ENCODE measurements around the gene RNF186. TPM values are rescaled to one million over a fixed set of nuclear protein-coding genes. Genes with fewer than 3 reads are reported as not detected.

RNF186 gene
- total RNA-seq, 1 donor, result not detected

DNA sequence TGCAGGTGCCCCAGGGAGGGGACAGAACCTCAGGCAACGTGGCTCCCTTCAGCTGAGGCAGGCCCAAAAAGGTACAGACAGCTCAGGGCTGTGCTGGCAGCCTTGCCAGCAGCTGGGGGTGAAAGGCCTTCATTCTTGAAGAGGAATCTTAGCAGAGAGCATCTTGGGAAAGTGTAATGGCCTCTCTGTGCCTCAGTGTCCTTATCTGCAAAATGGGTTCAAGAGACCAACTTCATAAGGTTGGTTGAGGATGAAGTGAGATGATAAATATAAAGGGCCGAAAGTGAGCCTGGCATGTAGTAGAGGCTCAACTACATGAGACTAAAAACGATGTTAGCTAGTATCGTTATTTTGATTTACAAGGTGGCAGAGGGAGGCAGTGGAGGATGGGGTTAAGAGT is 41.6 kb downstream of the RNF186 start:
- DNase-seq (ENCODE audit: low read depth), result no peak
- H3K4me3 ChIP-seq (ENCODE audit: low read depth, low read length), result no peak overlapping the region
- no peak for TF ChIP-seq CTCF (IDR thresholded peaks at IDR 0.05; ENCODE audit: insufficient read depth, low read length)

DNA sequence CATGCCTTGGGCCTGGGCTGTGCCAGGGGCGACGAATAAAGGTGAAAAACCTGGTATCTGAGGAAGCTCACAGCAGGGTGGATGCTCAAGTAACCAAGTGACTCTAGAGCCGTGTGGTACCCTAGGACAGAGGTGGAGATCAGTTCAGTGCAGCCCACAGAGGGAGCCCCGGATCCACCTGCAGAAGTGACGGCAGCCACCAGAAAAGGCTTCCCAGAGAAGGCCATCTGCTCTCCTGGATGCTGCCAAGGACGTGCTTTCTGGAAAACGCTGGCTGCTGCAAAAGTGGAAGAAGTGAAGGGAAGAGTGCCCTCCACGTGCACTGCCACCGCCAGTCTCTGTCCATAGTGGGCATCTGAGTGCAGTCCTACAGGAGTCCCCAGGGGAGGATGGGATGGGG is 43.0 kb downstream of the RNF186 start:
- no peak for TF ChIP-seq CTCF (IDR thresholded peaks at IDR 0.05; ENCODE audit: insufficient read depth, low read length)
- DNase-seq (ENCODE audit: low read depth), result no peak
- no peak overlapping the region for H3K4me3 ChIP-seq (ENCODE audit: low read depth, low read length)

GRCh38 chr1:19771350-19771749 is 43.7 kb downstream of the RNF186 start:
- H3K4me3 ChIP-seq (ENCODE audit: low read depth, low read length), result no peak overlapping the region
- TF ChIP-seq CTCF (IDR thresholded peaks at IDR 0.05; ENCODE audit: insufficient read depth, low read length), result no peak
- no peak for DNase-seq (ENCODE audit: low read depth)

GRCh38 chr1:19770436-19771190 is 44.5 kb downstream of the RNF186 start:
- no peak overlapping the region for H3K4me3 ChIP-seq (ENCODE audit: low read depth, low read length)
- TF ChIP-seq CTCF (IDR thresholded peaks at IDR 0.05; ENCODE audit: insufficient read depth, low read length), result no peak
- DNase-seq (ENCODE audit: low read depth), result no peak

- TF ChIP-seq CTCF (IDR thresholded peaks at IDR 0.05; ENCODE audit: insufficient read depth, low read length), result no peak
- no peak for DNase-seq (ENCODE audit: low read depth)
These were observed 45.7 kb downstream of the RNF186 start for GRCh38 chr1:19769211-19769932.

GRCh38 chr1:19768353-19769210 is 46.5 kb downstream of the RNF186 start:
- TF ChIP-seq CTCF (IDR thresholded peaks at IDR 0.05; ENCODE audit: insufficient read depth, low read length), result no peak
- DNase-seq (ENCODE audit: low read depth), result no peak
- no peak overlapping the region for H3K4me3 ChIP-seq (ENCODE audit: low read depth, low read length)

More at GRCh38 chr1:19769211-19769932, 45.7 kb downstream of the RNF186 start:
- H3K4me3 ChIP-seq (ENCODE audit: low read depth, low read length), result no peak overlapping the region
